Measurements from ENCODE around the gene RNU2-1.

DNA sequence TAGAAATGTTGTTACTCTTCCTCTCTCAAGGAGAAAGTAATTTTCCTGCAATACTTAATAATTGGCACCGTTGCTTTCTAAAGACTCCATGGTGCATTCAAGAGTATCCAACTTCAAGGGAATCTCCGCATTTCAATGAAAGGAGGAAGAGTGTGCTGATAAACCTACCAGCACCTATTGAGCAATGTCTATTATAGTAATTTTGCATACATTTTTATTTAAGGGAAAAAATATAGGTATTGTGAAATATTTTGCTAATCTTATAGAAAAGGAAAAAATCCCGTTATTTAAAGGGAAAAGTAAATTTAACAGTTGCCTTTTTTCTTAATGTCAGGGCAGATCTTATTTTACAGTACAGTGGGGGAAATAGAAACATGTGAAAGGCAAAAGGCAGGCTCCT is 23.2 kb downstream of the RNU2-1 start:
- TF ChIP-seq, protein P1, sequence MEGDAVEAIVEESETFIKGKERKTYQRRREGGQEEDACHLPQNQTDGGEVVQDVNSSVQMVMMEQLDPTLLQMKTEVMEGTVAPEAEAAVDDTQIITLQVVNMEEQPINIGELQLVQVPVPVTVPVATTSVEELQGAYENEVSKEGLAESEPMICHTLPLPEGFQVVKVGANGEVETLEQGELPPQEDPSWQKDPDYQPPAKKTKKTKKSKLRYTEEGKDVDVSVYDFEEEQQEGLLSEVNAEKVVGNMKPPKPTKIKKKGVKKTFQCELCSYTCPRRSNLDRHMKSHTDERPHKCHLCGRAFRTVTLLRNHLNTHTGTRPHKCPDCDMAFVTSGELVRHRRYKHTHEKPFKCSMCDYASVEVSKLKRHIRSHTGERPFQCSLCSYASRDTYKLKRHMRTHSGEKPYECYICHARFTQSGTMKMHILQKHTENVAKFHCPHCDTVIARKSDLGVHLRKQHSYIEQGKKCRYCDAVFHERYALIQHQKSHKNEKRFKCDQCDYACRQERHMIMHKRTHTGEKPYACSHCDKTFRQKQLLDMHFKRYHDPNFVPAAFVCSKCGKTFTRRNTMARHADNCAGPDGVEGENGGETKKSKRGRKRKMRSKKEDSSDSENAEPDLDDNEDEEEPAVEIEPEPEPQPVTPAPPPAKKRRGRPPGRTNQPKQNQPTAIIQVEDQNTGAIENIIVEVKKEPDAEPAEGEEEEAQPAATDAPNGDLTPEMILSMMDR (IDR thresholded peaks at IDR 0.05): no peak
- no peak for TF ChIP-seq ZFX (IDR thresholded peaks at IDR 0.05; ENCODE audit: borderline replicate concordance)
